ENCODE data around the gene MPP3. TPM values are rescaled to one million over a fixed set of nuclear protein-coding genes. Genes with fewer than 3 reads are reported as not detected.

MPP3 gene
- total RNA-seq, 1 donor from 2014 or later: 5.9 TPM

- H3K27ac Mint-ChIP-seq (ENCODE audit: unreplicated experiment): no peak overlapping the region
- H3K9me3 Mint-ChIP-seq (ENCODE audit: unreplicated experiment): no peaks in the 10 kb centered on the region
- no peak for TF ChIP-seq CTCF (IDR thresholded peaks at IDR 0.05)
- DNase-seq (ENCODE audit: extremely low spot score, unreplicated experiment): no peak
- no peaks in the 10 kb centered on the region for H3K36me3 Mint-ChIP-seq (ENCODE audit: unreplicated experiment)
- no peaks in the 10 kb centered on the region for H3K4me1 Mint-ChIP-seq (ENCODE audit: unreplicated experiment)
- no peak overlapping the region for H3K4me3 Mint-ChIP-seq (ENCODE audit: unreplicated experiment)
- peaks cover 53% of the 10 kb centered on the region for H3K27me3 Mint-ChIP-seq (ENCODE audit: unreplicated experiment)
Measured at GRCh38 chr17:43854498-43854897, 21.6 kb upstream of the MPP3 start.

GRCh38 chr17:43853546-43853945 lies 20.6 kb upstream of the MPP3 start:
- no peak for TF ChIP-seq CTCF (IDR thresholded peaks at IDR 0.05)
- H3K4me1 Mint-ChIP-seq (ENCODE audit: unreplicated experiment): no peaks in the 10 kb centered on the region
- no peaks in the 10 kb centered on the region for H3K9me3 Mint-ChIP-seq (ENCODE audit: unreplicated experiment)
- peaks cover 54% of the 10 kb centered on the region for H3K27me3 Mint-ChIP-seq (ENCODE audit: unreplicated experiment)
- H3K4me3 Mint-ChIP-seq (ENCODE audit: unreplicated experiment): no peak overlapping the region
- no peak for DNase-seq (ENCODE audit: extremely low spot score, unreplicated experiment)
- H3K36me3 Mint-ChIP-seq (ENCODE audit: unreplicated experiment): no peaks in the 10 kb centered on the region
- H3K27ac Mint-ChIP-seq (ENCODE audit: unreplicated experiment): no peak overlapping the region

- peaks cover 51% of the 10 kb centered on the region for H3K27me3 Mint-ChIP-seq (ENCODE audit: unreplicated experiment)
- no peak overlapping the region for H3K4me3 Mint-ChIP-seq (ENCODE audit: unreplicated experiment)
- H3K36me3 Mint-ChIP-seq (ENCODE audit: unreplicated experiment): no peaks in the 10 kb centered on the region
- H3K9me3 Mint-ChIP-seq (ENCODE audit: unreplicated experiment): no peaks in the 10 kb centered on the region
- DNase-seq (ENCODE audit: extremely low spot score, unreplicated experiment): no peak
- no peaks in the 10 kb centered on the region for H3K4me1 Mint-ChIP-seq (ENCODE audit: unreplicated experiment)
- H3K27ac Mint-ChIP-seq (ENCODE audit: unreplicated experiment): no peak overlapping the region
- no peak for TF ChIP-seq CTCF (IDR thresholded peaks at IDR 0.05)
Measured at GRCh38 chr17:43852571-43852970, 19.6 kb upstream of the MPP3 start.

GRCh38 chr17:43849116-43849515 lies 16.2 kb upstream of the MPP3 start:
- no peak for DNase-seq (ENCODE audit: extremely low spot score, unreplicated experiment)
- Mint-ChIP-seq H3K36me3 (ENCODE audit: unreplicated experiment) (no peaks in the 10 kb centered on the region), H3K27me3 (ENCODE audit: unreplicated experiment) (peaks cover 28% of the 10 kb centered on the region), H3K4me1 (ENCODE audit: unreplicated experiment) (no peaks in the 10 kb centered on the region), H3K4me3 (ENCODE audit: unreplicated experiment) (no peak overlapping the region), H3K9me3 (ENCODE audit: unreplicated experiment) (no peaks in the 10 kb centered on the region), H3K27ac (ENCODE audit: unreplicated experiment) (no peak overlapping the region)
- no peak for TF ChIP-seq CTCF (IDR thresholded peaks at IDR 0.05)

- no peak for TF ChIP-seq CTCF (IDR thresholded peaks at IDR 0.05)
- Mint-ChIP-seq H3K4me3 (ENCODE audit: unreplicated experiment) (no peak overlapping the region), H3K27ac (ENCODE audit: unreplicated experiment) (no peak overlapping the region), H3K27me3 (ENCODE audit: unreplicated experiment) (peaks cover 23% of the 10 kb centered on the region), H3K4me1 (ENCODE audit: unreplicated experiment) (no peaks in the 10 kb centered on the region), H3K9me3 (ENCODE audit: unreplicated experiment) (no peaks in the 10 kb centered on the region), H3K36me3 (ENCODE audit: unreplicated experiment) (no peaks in the 10 kb centered on the region)
- no peak for DNase-seq (ENCODE audit: extremely low spot score, unreplicated experiment)
Measured at GRCh38 chr17:43848601-43849000, 15.7 kb upstream of the MPP3 start.

All from osteocyte (in vitro differentiated cells).